Natural killer cell (primary cell): ENCODE results near the gene RRAGA. TPM values are rescaled to one million over a fixed set of nuclear protein-coding genes. Genes with fewer than 3 reads are reported as not detected.

Experiments
- ATAC-seq, 3 donors: fragments of 150-1000 bp in 2 of 3; fragments of 200-7000 bp in 1 of 3; cut with Tn5 transposase; 1 replicate in 1 of 3; 2 replicates in 2 of 3; pipeline ENCODE4 v1.10.0; 2021; ENCODE audit warnings: mild to moderate bottlenecking in 2 of 3, moderate library complexity in 2 of 3
- DNase-seq, 2 donors: peaks; one replicate each; pipeline versions ENCODE4 v3.0.0 to v3.0.0-alpha.2; 2013 to 2021; ENCODE audit warnings: mixed read lengths in 1 of 2
- H3K27ac ChIP-seq: one replicate; pipeline ENCODE4 v1.5.1; 2013; ENCODE audit warnings: mild to moderate bottlenecking, low read length
- H3K27me3 ChIP-seq: one replicate; pipeline ENCODE4 v1.6.1; 2013; ENCODE audit warnings: low read length; ENCODE audit not compliant: control insufficient read depth, insufficient read depth
- H3K36me3 ChIP-seq: one replicate; pipeline ENCODE4 v1.6.1; 2013; ENCODE audit warnings: low read length; ENCODE audit not compliant: control insufficient read depth, insufficient read depth
- H3K4me1 ChIP-seq: one replicate; pipeline ENCODE4 v1.6.1; 2013; ENCODE audit warnings: low read length; ENCODE audit not compliant: control insufficient read depth, insufficient read depth
- H3K4me3 ChIP-seq: one replicate; pipeline ENCODE4 v1.5.1; 2013; ENCODE audit warnings: low read length
- H3K9me3 ChIP-seq: one replicate; pipeline ENCODE4 v1.6.1; 2013; ENCODE audit warnings: low read length; ENCODE audit not compliant: control insufficient read depth, insufficient read depth
- H3K27ac Mint-ChIP-seq, 2 donors: one replicate each; pipeline ENCODE4 v1.8.0; 2022; ENCODE audit warnings: mild to moderate bottlenecking in 2 of 2, mixed read lengths in 2 of 2, moderate library complexity in 1 of 2
- H3K27me3 Mint-ChIP-seq, 2 donors: one replicate each; pipeline ENCODE4 v1.8.0; 2022; ENCODE audit warnings: low read depth in 2 of 2, mixed read lengths in 2 of 2
- H3K36me3 Mint-ChIP-seq: one replicate; pipeline ENCODE4 v1.8.0; 2022; ENCODE audit warnings: mixed read lengths
- H3K4me1 Mint-ChIP-seq, 2 donors: one replicate each; pipeline ENCODE4 v1.8.0; 2022; ENCODE audit warnings: mixed read lengths in 2 of 2
- H3K4me3 Mint-ChIP-seq: one replicate; pipeline ENCODE4 v1.8.0; 2022; ENCODE audit warnings: mild to moderate bottlenecking, moderate library complexity, mixed read lengths
- H3K9me3 Mint-ChIP-seq, 2 donors: one replicate each; pipeline ENCODE4 v1.8.0; 2022; ENCODE audit warnings: mixed read lengths in 2 of 2
- WGBS: methylation state at CpG from one replicate; pipeline ENCODE4 v1.1.7; 2013; ENCODE audit warnings: missing lambda C conversion rate; ENCODE audit not compliant: insufficient coverage; 5-methylcytosine and 5-hydroxymethylcytosine counted together
- intact Hi-C: fragments of 100-400 bp; cut with micrococcal nuclease; formaldehyde crosslinking; loops from one replicate; pipeline ENCODE4 v1.14.2; 2022
- total RNA-seq, 4 donors: library from RNA; stranded (reverse); fragments of 120-200 nt in 1 of 4; gene quantifications; one replicate each; pipeline versions ENCODE4 v1.2.3 to v1.2.4, GENCODE V29; 2013 to 2022
- TF ChIP-seq, protein P1 (sequence below): fragments of 200-600 bp; IDR thresholded peaks from one replicate; pipeline ENCODE4 v1.8.0; 2022; ENCODE audit warnings: antibody characterized with exemption

RRAGA gene
- total RNA-seq, 3 donors from 2014 or later (not counting 1 experiment from before 2014, with no cell fraction given), result 39.0 to 43.9 (median 41.5) TPM

DNA sequence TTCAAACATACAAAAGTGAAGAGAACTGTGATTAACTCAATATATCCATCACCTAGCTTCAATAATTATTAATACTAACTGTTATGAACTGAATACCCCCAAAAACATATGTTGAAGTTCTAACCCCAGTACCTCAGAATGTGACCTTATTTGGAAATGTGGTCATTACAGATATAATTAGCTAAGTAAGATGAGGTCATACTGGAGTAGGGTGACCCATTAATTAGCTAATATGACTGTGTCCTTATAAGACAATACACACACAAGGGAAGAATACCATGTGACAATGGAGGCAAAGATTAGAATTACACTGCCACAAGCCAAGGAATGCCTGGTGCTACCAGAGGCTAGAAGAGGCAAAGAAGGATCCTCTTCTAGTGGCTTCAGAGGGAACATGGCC, 7.8 kb downstream of the RRAGA start:
- no peaks in the 10 kb centered on the region for H3K27me3 Mint-ChIP-seq
- Histone ChIP-seq H3K4me1 (peaks cover 1% of the 10 kb centered on the region), H3K27ac (no peak overlapping the region), H3K9me3 (no peaks in the 10 kb centered on the region), H3K36me3 (peaks cover 52% of the 10 kb centered on the region), H3K27me3 (no peaks in the 10 kb centered on the region), H3K4me3 (no peak overlapping the region)
- DNase-seq (no peak), ATAC-seq (no peak)
- no peak overlapping the region for H3K4me3 Mint-ChIP-seq
- intact Hi-C loops, result no loop called here
- peaks cover 6 to 9% of the 10 kb centered on the region in 2 donors for H3K4me1 Mint-ChIP-seq
- H3K36me3 Mint-ChIP-seq, result peaks cover 23% of the 10 kb centered on the region
- TF ChIP-seq, protein P1, sequence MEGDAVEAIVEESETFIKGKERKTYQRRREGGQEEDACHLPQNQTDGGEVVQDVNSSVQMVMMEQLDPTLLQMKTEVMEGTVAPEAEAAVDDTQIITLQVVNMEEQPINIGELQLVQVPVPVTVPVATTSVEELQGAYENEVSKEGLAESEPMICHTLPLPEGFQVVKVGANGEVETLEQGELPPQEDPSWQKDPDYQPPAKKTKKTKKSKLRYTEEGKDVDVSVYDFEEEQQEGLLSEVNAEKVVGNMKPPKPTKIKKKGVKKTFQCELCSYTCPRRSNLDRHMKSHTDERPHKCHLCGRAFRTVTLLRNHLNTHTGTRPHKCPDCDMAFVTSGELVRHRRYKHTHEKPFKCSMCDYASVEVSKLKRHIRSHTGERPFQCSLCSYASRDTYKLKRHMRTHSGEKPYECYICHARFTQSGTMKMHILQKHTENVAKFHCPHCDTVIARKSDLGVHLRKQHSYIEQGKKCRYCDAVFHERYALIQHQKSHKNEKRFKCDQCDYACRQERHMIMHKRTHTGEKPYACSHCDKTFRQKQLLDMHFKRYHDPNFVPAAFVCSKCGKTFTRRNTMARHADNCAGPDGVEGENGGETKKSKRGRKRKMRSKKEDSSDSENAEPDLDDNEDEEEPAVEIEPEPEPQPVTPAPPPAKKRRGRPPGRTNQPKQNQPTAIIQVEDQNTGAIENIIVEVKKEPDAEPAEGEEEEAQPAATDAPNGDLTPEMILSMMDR, result no peak
- H3K27ac Mint-ChIP-seq, result peak overlapping the region in 1 of 2 donors; percentile 58
- no peaks in the 10 kb centered on the region for H3K9me3 Mint-ChIP-seq

DNA sequence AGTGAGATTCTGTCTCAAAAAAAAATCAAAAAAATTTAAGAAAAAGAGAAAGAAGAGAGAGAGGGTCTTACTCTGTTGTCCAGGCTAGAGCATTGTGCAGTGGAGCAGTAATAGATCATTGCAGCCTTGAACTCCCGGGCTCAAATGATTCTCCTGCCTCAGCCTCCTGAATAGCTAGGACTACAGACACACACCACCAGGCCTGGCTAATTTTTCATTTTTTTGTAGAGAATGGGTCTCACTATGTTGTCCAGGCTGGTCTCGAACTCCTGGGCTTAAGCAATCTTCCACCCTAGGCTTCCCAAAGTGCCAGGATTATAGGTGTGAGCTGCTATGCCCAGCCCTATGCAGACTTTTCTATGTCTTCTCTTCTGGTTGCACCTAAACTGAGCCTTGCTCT, 25.0 kb downstream of the RRAGA start:
- Mint-ChIP-seq H3K4me1 (peaks cover 6 to 9% of the 10 kb centered on the region in 2 donors), H3K9me3 (no peaks in the 10 kb centered on the region), H3K27me3 (no peaks in the 10 kb centered on the region), H3K36me3 (peaks cover 30% of the 10 kb centered on the region), H3K27ac (peak overlapping the region in 1 of 2 donors; percentile 3), H3K4me3 (no peak overlapping the region)
- ATAC-seq (no peak), DNase-seq (no peak)
- WGBS, result 100% methylated on average over 2 of the region's 2 CpGs
- H3K4me1 ChIP-seq, result no peaks in the 10 kb centered on the region
- peaks cover 56% of the 10 kb centered on the region for H3K36me3 ChIP-seq
- no peaks in the 10 kb centered on the region for H3K9me3 ChIP-seq
- intact Hi-C loops, result no loop called here
- H3K4me3 ChIP-seq, result no peak overlapping the region
- H3K27ac ChIP-seq, result no peak overlapping the region
- no peaks in the 10 kb centered on the region for H3K27me3 ChIP-seq
- TF ChIP-seq, protein P1, result no peak

GRCh38 chr9:19074836-19075235, 25.6 kb downstream of the RRAGA start:
- ATAC-seq, result no peak
- intact Hi-C loops, result no loop called here
- H3K27ac ChIP-seq, result no peak overlapping the region
- TF ChIP-seq, protein P1, result no peak
- H3K27me3 ChIP-seq, result no peaks in the 10 kb centered on the region
- Mint-ChIP-seq H3K27me3 (no peaks in the 10 kb centered on the region), H3K27ac (peak overlapping the region in 1 of 2 donors; percentile 3), H3K4me1 (peaks cover 6 to 9% of the 10 kb centered on the region in 2 donors), H3K4me3 (no peak overlapping the region), H3K36me3 (peaks cover 30% of the 10 kb centered on the region), H3K9me3 (no peaks in the 10 kb centered on the region)
- H3K36me3 ChIP-seq, result peaks cover 54% of the 10 kb centered on the region
- H3K9me3 ChIP-seq, result no peaks in the 10 kb centered on the region
- no peaks in the 10 kb centered on the region for H3K4me1 ChIP-seq
- no peak overlapping the region for H3K4me3 ChIP-seq
- DNase-seq, result no peak
- WGBS, result no CpG with 5 or more reads among the region's 1 CpG

GRCh38 chr9:19085295-19085694, 36.1 kb downstream of the RRAGA start:
- H3K27ac ChIP-seq, result no peak overlapping the region
- Mint-ChIP-seq H3K36me3 (peaks cover 7% of the 10 kb centered on the region), H3K27me3 (no peaks in the 10 kb centered on the region), H3K9me3 (no peaks in the 10 kb centered on the region), H3K4me3 (no peak overlapping the region), H3K27ac (peak overlapping the region in 1 of 2 donors; percentile 53), H3K4me1 (peaks cover 0 to 4% of the 10 kb centered on the region in 2 donors)
- WGBS, result 80% methylated on average over 2 of the region's 2 CpGs
- ATAC-seq, result peak in 2 of 3 donors; percentile 46 to 67
- no peaks in the 10 kb centered on the region for H3K4me1 ChIP-seq
- H3K27me3 ChIP-seq, result no peaks in the 10 kb centered on the region
- H3K36me3 ChIP-seq, result peaks cover 57% of the 10 kb centered on the region
- intact Hi-C loops, result no loop called here
- no peaks in the 10 kb centered on the region for H3K9me3 ChIP-seq
- DNase-seq, result peak in 1 of 2 donors; percentile 69
- TF ChIP-seq, protein P1, result peak; percentile 39
- H3K4me3 ChIP-seq, result no peak overlapping the region
